Thymus (tissue), 11 donors: ENCODE results near the gene CHST12. TPM values are rescaled to one million over a fixed set of nuclear protein-coding genes. Genes with fewer than 3 reads are reported as not detected.

Experiments
- DNase-seq, 9 donors: peaks; one replicate each; pipeline ENCODE4 v3.0.0-alpha.2; 2013; ENCODE audit warnings: low spot score in 9 of 9, low read depth in 6 of 9, missing footprints in 1 of 9
- H3K27ac ChIP-seq, 2 donors: one replicate each; pipeline ENCODE4 v1.5.1; 2013; ENCODE audit warnings: control low read depth in 1 of 2, low read depth in 1 of 2, low read length in 1 of 2, mild to moderate bottlenecking in 1 of 2, moderate library complexity in 1 of 2
- H3K27me3 ChIP-seq, 2 donors: one replicate each; pipeline ENCODE4 v1.5.1; 2013; ENCODE audit warnings: low read length in 1 of 2; ENCODE audit not compliant: control insufficient read depth in 2 of 2, insufficient read depth in 1 of 2
- H3K36me3 ChIP-seq, 2 donors: one replicate each; pipeline ENCODE4 v1.5.1; 2013; ENCODE audit warnings: low read length in 1 of 2, mild to moderate bottlenecking in 1 of 2, moderate library complexity in 1 of 2; ENCODE audit not compliant: control insufficient read depth in 2 of 2, insufficient read depth in 2 of 2
- H3K4me1 ChIP-seq, 2 donors: one replicate each; pipeline ENCODE4 v1.5.1; 2013; ENCODE audit warnings: low read length in 2 of 2; ENCODE audit not compliant: control insufficient read depth in 2 of 2, insufficient read depth in 2 of 2
- H3K4me3 ChIP-seq, 2 donors: one replicate each; pipeline ENCODE4 v1.5.1; 2013; ENCODE audit warnings: low read length in 2 of 2, control low read depth in 1 of 2, mild to moderate bottlenecking in 1 of 2
- H3K9me3 ChIP-seq, 2 donors: one replicate each; pipeline ENCODE4 v1.5.1; 2013; ENCODE audit warnings: low read length in 1 of 2, mild to moderate bottlenecking in 1 of 2; ENCODE audit not compliant: control insufficient read depth in 2 of 2, insufficient read depth in 1 of 2
- WGBS: extraction: QIAGEN DNeasy Blood & Tissue Kit; methylation state at CpG from one replicate; pipeline ENCODE4 v1.1.7; 2013; 5-methylcytosine and 5-hydroxymethylcytosine counted together
- polyA plus RNA-seq: library from polyadenylated mRNA; stranded (reverse); fragments of 200-250 nt; gene quantifications from one replicate; pipeline ENCODE4 v1.2.3, GENCODE V29; 2013
- total RNA-seq: library from RNA; stranded (reverse); fragments of 120-200 nt; gene quantifications from one replicate; pipeline ENCODE4 v1.2.4, GENCODE V29; 2013
- donor health status: healthy.

Gene CHST12
- total and polyA plus RNA-seq, 2 donors: 5.8 to 8.9 TPM

- H3K36me3 ChIP-seq: no peaks in the 10 kb centered on the region
- H3K27ac ChIP-seq: no peak overlapping the region
- DNase-seq: no peak
- peaks cover 0 to 1% of the 10 kb centered on the region in 2 donors for H3K9me3 ChIP-seq
- 81% methylated on average over 11 of the region's 11 CpGs for WGBS
- H3K27me3 ChIP-seq: peaks cover 0 to 14% of the 10 kb centered on the region in 2 donors
- peaks cover 0 to 19% of the 10 kb centered on the region in 2 donors for H3K4me1 ChIP-seq
- no peak overlapping the region for H3K4me3 ChIP-seq
Measured at GRCh38 chr7:2493205-2494164, 90.1 kb downstream of the CHST12 start.

GRCh38 chr7:2494191-2495130 is 91.0 kb downstream of the CHST12 start:
- Histone ChIP-seq H3K27me3 (peaks cover 4 to 15% of the 10 kb centered on the region in 2 donors), H3K4me1 (peaks cover 0 to 22% of the 10 kb centered on the region in 2 donors), H3K36me3 (no peaks in the 10 kb centered on the region), H3K27ac (no peak overlapping the region), H3K4me3 (no peak overlapping the region), H3K9me3 (peaks cover 0 to 1% of the 10 kb centered on the region in 2 donors)
- 81% methylated on average over 32 of the region's 32 CpGs for WGBS
- no peak for DNase-seq

- WGBS: 93% methylated on average over 25 of the region's 25 CpGs
- Histone ChIP-seq H3K4me3 (no peak overlapping the region), H3K27me3 (peaks cover 4 to 15% of the 10 kb centered on the region in 2 donors), H3K9me3 (peaks cover 0 to 1% of the 10 kb centered on the region in 2 donors), H3K36me3 (no peaks in the 10 kb centered on the region), H3K27ac (no peak overlapping the region), H3K4me1 (peaks cover 0 to 22% of the 10 kb centered on the region in 2 donors)
- DNase-seq: no peak
Measured at GRCh38 chr7:2495418-2496299, 92.2 kb downstream of the CHST12 start.

GRCh38 chr7:2496375-2496774 is 93.0 kb downstream of the CHST12 start:
- no peaks in the 10 kb centered on the region for H3K36me3 ChIP-seq
- no peak overlapping the region for H3K4me3 ChIP-seq
- H3K27ac ChIP-seq: no peak overlapping the region
- DNase-seq: no peak
- WGBS: 97% methylated on average over 9 of the region's 9 CpGs
- peaks cover 0 to 22% of the 10 kb centered on the region in 2 donors for H3K4me1 ChIP-seq
- peaks cover 0 to 1% of the 10 kb centered on the region in 2 donors for H3K9me3 ChIP-seq
- H3K27me3 ChIP-seq: peaks cover 4 to 15% of the 10 kb centered on the region in 2 donors

DNA sequence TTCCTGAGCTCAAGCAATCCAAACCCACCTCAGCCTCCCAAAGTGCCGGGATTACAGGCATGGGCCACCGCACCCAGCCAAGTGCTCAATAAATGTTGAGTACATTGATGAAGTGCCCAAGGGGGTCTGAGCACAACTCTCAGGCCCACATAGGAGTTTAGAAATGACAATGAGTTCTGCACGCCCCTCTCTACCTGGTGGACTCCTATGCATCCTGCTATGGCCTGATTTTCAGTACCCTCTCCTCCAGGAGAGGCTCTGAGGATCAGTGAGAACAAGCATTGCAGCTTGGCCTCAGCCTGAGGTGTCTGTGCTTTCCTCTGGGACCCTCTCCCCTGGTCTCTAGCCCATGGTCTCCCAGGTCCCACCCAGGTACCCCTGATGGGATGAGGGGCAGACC is 93.7 kb downstream of the CHST12 start:
- no peak overlapping the region for H3K27ac ChIP-seq
- 97% methylated on average over 3 of the region's 3 CpGs for WGBS
- peaks cover 0 to 22% of the 10 kb centered on the region in 2 donors for H3K4me1 ChIP-seq
- DNase-seq: no peak
- no peak overlapping the region for H3K4me3 ChIP-seq
- peaks cover 0 to 1% of the 10 kb centered on the region in 2 donors for H3K9me3 ChIP-seq
- H3K36me3 ChIP-seq: no peaks in the 10 kb centered on the region
- peaks cover 4 to 15% of the 10 kb centered on the region in 2 donors for H3K27me3 ChIP-seq

GRCh38 chr7:2497500-2498336 is 94.3 kb downstream of the CHST12 start:
- peak in 1 of 9 donors; percentile 41 for DNase-seq
- 29% methylated on average over 25 of the region's 25 CpGs for WGBS
- peaks cover 4 to 15% of the 10 kb centered on the region in 2 donors for H3K27me3 ChIP-seq

More at GRCh38 chr7:2497500-2498336, 94.3 kb downstream of the CHST12 start:
- Histone ChIP-seq H3K9me3 (peaks cover 0 to 1% of the 10 kb centered on the region in 2 donors), H3K4me1 (peaks cover 0 to 22% of the 10 kb centered on the region in 2 donors), H3K4me3 (no peak overlapping the region), H3K27ac (peak overlapping the region in 1 of 2 donors; percentile 31), H3K36me3 (no peaks in the 10 kb centered on the region)
